Panc1 (cell line): ENCODE measurements around the gene DAZAP1. TPM values are rescaled to one million over a fixed set of nuclear protein-coding genes. Genes with fewer than 3 reads are reported as not detected.
A peak's percentile ranks its signal among the peaks of the same experiment; 100 is the strongest.

Source experiments
- ATAC-seq: fragments of 200-7000 bp; cut with Tn5 transposase; 2 replicates; pipeline ENCODE4 v1.9.1; 2020; ENCODE audit warnings: mild to moderate bottlenecking, moderate library complexity
- BruUV-seq: library from RNA; stranded (reverse); fragments of 400-500 nt; replicated peaks from 2 replicates; lab custom pipeline; 2021; lab: Mats Ljungman, UMichigan
- CTCF ChIA-PET: fragments of 300-600 bp; sonication (Branson Sonifier 250); formaldehyde crosslinking; loops from one replicate; lab custom pipeline; 2022; ENCODE audit warnings: antibody characterized with exemption; lab: Charles Lee
- POLR2A ChIA-PET: fragments of 300-600 bp; sonication (Branson Sonifier 250); formaldehyde crosslinking; loops from one replicate; lab custom pipeline; 2022; ENCODE audit warnings: antibody characterized with exemption; lab: Charles Lee
- DNase-seq: peaks from one replicate; pipeline ENCODE4 v3.0.0-alpha.2; 2010; ENCODE audit warnings: low read depth, low spot score
- H3K27ac ChIP-seq: 2 replicates; pipeline ENCODE4 v1.5.1; 2011; ENCODE audit warnings: mild to moderate bottlenecking, low read length, inconsistent platforms
- H3K27me3 ChIP-seq: fragments of 200-500 bp; sonication (Bioruptor generic); 2 replicates; pipeline ENCODE4 v1.6.0; 2014; ENCODE audit warnings: low read length, inconsistent platforms; ENCODE audit not compliant: control insufficient read depth, insufficient read depth
- H3K36me3 ChIP-seq: fragments of 200-500 bp; sonication (Bioruptor generic); 2 replicates; pipeline ENCODE4 v1.5.1; 2014; ENCODE audit warnings: inconsistent platforms, mild to moderate bottlenecking, low read length, moderate library complexity; ENCODE audit not compliant: control insufficient read depth, insufficient read depth
- H3K4me1 ChIP-seq: 2 replicates; pipeline ENCODE4 v1.5.1; 2011; ENCODE audit warnings: inconsistent platforms, mild to moderate bottlenecking, low read length, moderate library complexity; ENCODE audit not compliant: control insufficient read depth, insufficient read depth
- H3K4me3 ChIP-seq, 2 experiments: 2 replicates each; pipeline ENCODE4 v1.5.1; 2011 to 2012; ENCODE audit warnings: low read depth in 2 of 2, low read length in 2 of 2, mild to moderate bottlenecking in 2 of 2, inconsistent platforms in 1 of 2, moderate library complexity in 1 of 2
- H3K9me3 ChIP-seq: fragments of 200-500 bp; sonication (Bioruptor generic); 2 replicates; pipeline ENCODE4 v1.5.1; 2014; ENCODE audit warnings: low read depth, mild to moderate bottlenecking, inconsistent platforms, low read length, moderate library complexity; ENCODE audit not compliant: control insufficient read depth, insufficient read depth
- CTCF ChIP-seq: fragments of 450-650 bp; IDR thresholded peaks from 2 replicates; pipeline ENCODE4 v1.5.1; 2017; ENCODE audit warnings: mild to moderate bottlenecking
- POLR2AphosphoS5 ChIP-seq: IDR thresholded peaks from 2 replicates; pipeline ENCODE4 v1.6.1; 2012; ENCODE audit warnings: mild to moderate bottlenecking, low read depth, low read length, moderate library complexity
- REST ChIP-seq, 2 experiments: IDR thresholded peaks; 2 replicates each; pipeline ENCODE4 v1.6.1; 2011 to 2012; ENCODE audit warnings: low read depth in 2 of 2, control low read depth in 1 of 2, low read length in 1 of 2, mild to moderate bottlenecking in 1 of 2, moderate library complexity in 1 of 2; ENCODE audit not compliant: insufficient read depth in 1 of 2
- SIN3A ChIP-seq: IDR thresholded peaks from 2 replicates; pipeline ENCODE4 v1.6.1; 2012; ENCODE audit warnings: low read depth, mild to moderate bottlenecking, low read length, moderate library complexity, borderline replicate concordance; ENCODE audit not compliant: insufficient read depth
- TCF7L2 ChIP-seq: IDR thresholded peaks from 2 replicates; pipeline ENCODE4 v1.6.1; 2011; ENCODE audit warnings: mild to moderate bottlenecking, low read depth, low read length, inconsistent platforms
- in situ Hi-C: cut with HindIII; loops from 2 replicates; pipeline ENCODE4 v1.10.0; 2016; ENCODE audit warnings: low sequenced_read_pairs, low pct_unique_long_range_greater_than_20kb
- intact Hi-C: fragments of 100-400 bp; cut with micrococcal nuclease; formaldehyde crosslinking; loops from one replicate; pipeline ENCODE4 v1.10.0; 2022; ENCODE audit not compliant: unreplicated experiment
- total RNA-seq: library from RNA; stranded (reverse); gene quantifications from one replicate; pipeline ENCODE4 v1.2.1, GENCODE V29; 2021; ENCODE audit not compliant: unreplicated experiment

Gene DAZAP1
- total RNA-seq, 1 experiment from 2014 or later = 195 TPM

GRCh38 chr19:1455336-1456120 is 48.1 kb downstream of the DAZAP1 start:
- H3K4me1 ChIP-seq = no peaks in the 10 kb centered on the region; the same call in 1 of the 2 replicates

More at GRCh38 chr19:1455336-1456120, 48.1 kb downstream of the DAZAP1 start:
- in situ Hi-C loops = no loop called here
- no peaks in the 10 kb centered on the region for H3K27me3 ChIP-seq
- ChIA-PET CTCF (no interaction called here), POLR2A (interaction anchor here (0.8 kb wide), 1 partner anchor 195 kb away, joined by 3 read pairs; no protein-coding TSS in a partner anchor)
- TF ChIP-seq TCF7L2 (no peak), CTCF (no peak), POLR2AphosphoS5 (no peak), REST (IDR thresholded peaks at IDR 0.05; ENCODE audit: insufficient read depth in 1 of 2, low read depth in 2 of 2, low read length in 1 of 2) (no peak), SIN3A (no peak)
- H3K36me3 ChIP-seq = no peaks in the 10 kb centered on the region
- peak; percentile 49 for ATAC-seq
- BruUV-seq = no TSS peak
- H3K4me3 ChIP-seq = no peak overlapping the region
- H3K27ac ChIP-seq = no peak overlapping the region
- intact Hi-C loops = no loop called here
- no peaks in the 10 kb centered on the region for H3K9me3 ChIP-seq
- peak; percentile 43 for DNase-seq
